CD4-positive, CD25-positive, alpha-beta regulatory T cell (primary cell): ENCODE results near the gene MMP14. TPM values are rescaled to one million over a fixed set of nuclear protein-coding genes. Genes with fewer than 3 reads are reported as not detected.
A peak's percentile ranks its signal among the peaks of the same experiment; 100 is the strongest.

ENCODE experiments used
- ATAC-seq, 2 donors: fragments of 150-1000 bp; cut with Tn5 transposase; one replicate each; pipeline ENCODE4 v1.10.0; 2021; ENCODE audit warnings: low read depth in 2 of 2, moderate number of reproducible peaks in 2 of 2, moderate library complexity in 1 of 2
- DNase-seq, 3 donors: peaks; one replicate each; pipeline versions ENCODE4 v3.0.0 to v3.0.0-alpha.2; 2012 to 2022; ENCODE audit warnings: mixed read lengths in 1 of 3
- H3K27ac ChIP-seq: one replicate; pipeline ENCODE4 v1.7.0; 2013; ENCODE audit warnings: mild to moderate bottlenecking, low read length; ENCODE audit not compliant: insufficient read depth, poor library complexity, severe bottlenecking
- H3K27me3 ChIP-seq: one replicate; pipeline ENCODE4 v1.7.0; 2013; ENCODE audit warnings: low read length; ENCODE audit not compliant: control insufficient read depth, insufficient read depth
- H3K36me3 ChIP-seq: one replicate; pipeline ENCODE4 v1.7.0; 2013; ENCODE audit warnings: mild to moderate bottlenecking, low read length, moderate library complexity; ENCODE audit not compliant: control insufficient read depth, insufficient read depth
- H3K4me1 ChIP-seq: 2 replicates; pipeline ENCODE4 v1.7.0; 2013; ENCODE audit warnings: mild to moderate bottlenecking, low read length; ENCODE audit not compliant: insufficient read depth, control insufficient read depth, poor library complexity, severe bottlenecking
- H3K4me3 ChIP-seq: one replicate; pipeline ENCODE4 v1.7.0; 2013; ENCODE audit warnings: low read depth, mild to moderate bottlenecking, low read length, moderate library complexity
- H3K9me3 ChIP-seq, 2 experiments: 1 replicate in 1 of 2; 2 replicates in 1 of 2; pipeline ENCODE4 v1.7.0; 2013; ENCODE audit warnings: low read length in 2 of 2, mild to moderate bottlenecking in 1 of 2, moderate library complexity in 1 of 2; ENCODE audit not compliant: control insufficient read depth in 2 of 2
- H3K27ac Mint-ChIP-seq, 3 donors: one replicate each; pipeline ENCODE4 v1.8.0; 2020 to 2022; ENCODE audit warnings: mild to moderate bottlenecking in 3 of 3, mixed read lengths in 3 of 3, moderate library complexity in 2 of 3
- H3K27me3 Mint-ChIP-seq: one replicate; pipeline ENCODE4 v1.8.0; 2022; ENCODE audit warnings: mild to moderate bottlenecking, mixed read lengths
- H3K36me3 Mint-ChIP-seq: one replicate; pipeline ENCODE4 v1.8.0; 2020; ENCODE audit warnings: mixed read lengths
- H3K4me1 Mint-ChIP-seq, 4 donors: one replicate each; pipeline ENCODE4 v1.8.0; 2020 to 2022; ENCODE audit warnings: mixed read lengths in 4 of 4, mild to moderate bottlenecking in 1 of 4
- H3K4me3 Mint-ChIP-seq, 4 donors: one replicate each; pipeline ENCODE4 v1.8.0; 2020 to 2022; ENCODE audit warnings: mild to moderate bottlenecking in 4 of 4, mixed read lengths in 4 of 4, moderate library complexity in 3 of 4
- H3K9me3 Mint-ChIP-seq, 7 donors: one replicate each; pipeline ENCODE4 v1.8.0; 2020 to 2022; ENCODE audit warnings: mixed read lengths in 7 of 7, mild to moderate bottlenecking in 3 of 7, moderate library complexity in 2 of 7
- polyA plus RNA-seq, 4 donors: library from polyadenylated mRNA; unstranded; fragments of 300-500 nt; fragmentation: Illumina TruSeq; gene quantifications; one replicate each; pipeline ENCODE4 v1.2.3, GENCODE V29; 2021
- total RNA-seq: library from RNA; stranded (reverse); gene quantifications from one replicate; pipeline ENCODE4 v1.2.3, GENCODE V29; 2022

MMP14 gene
- total and polyA plus RNA-seq, 5 donors from 2014 or later = 1.0 TPM; not detected in 4

GRCh38 chr14:22872033-22872832 lies 35.8 kb downstream of the MMP14 start:
- Mint-ChIP-seq H3K9me3 (peaks cover 0 to 3% (median 0%) of the 10 kb centered on the region in 7 donors), H3K27ac (peak overlapping the region; percentile 90 to 99 (median 95)), H3K36me3 (peaks cover 14% of the 10 kb centered on the region), H3K4me3 (peak overlapping the region; percentile 91 to 99 (median 96)), H3K4me1 (peaks cover 11 to 54% (median 20%) of the 10 kb centered on the region in 4 donors), H3K27me3 (peaks cover 4% of the 10 kb centered on the region)
- ATAC-seq (peak; percentile 18 to 25), DNase-seq (peak; percentile 64 to 75 (median 67))
- Histone ChIP-seq H3K36me3 (peaks cover 39% of the 10 kb centered on the region), H3K27me3 (no peaks in the 10 kb centered on the region), H3K4me3 (peak overlapping the region; percentile 80), H3K4me1 (peaks cover 48% of the 10 kb centered on the region), H3K27ac (peak overlapping the region; percentile 96), H3K9me3 (no peaks in the 10 kb centered on the region)

GRCh38 chr14:22872833-22873520 lies 36.6 kb downstream of the MMP14 start:
- peaks cover 19% of the 10 kb centered on the region for H3K36me3 Mint-ChIP-seq
- DNase-seq = no peak
- no peaks in the 10 kb centered on the region for H3K27me3 ChIP-seq
- H3K9me3 Mint-ChIP-seq = peaks cover 0 to 3% (median 0%) of the 10 kb centered on the region in 7 donors
- peak overlapping the region; percentile 96 for H3K27ac ChIP-seq
- H3K27me3 Mint-ChIP-seq = peaks cover 4% of the 10 kb centered on the region
- peak overlapping the region; percentile 91 to 98 (median 94) for H3K4me3 Mint-ChIP-seq
- H3K9me3 ChIP-seq = no peaks in the 10 kb centered on the region
- ATAC-seq = no peak
- peaks cover 48% of the 10 kb centered on the region for H3K4me1 ChIP-seq
- peak overlapping the region; percentile 90 to 96 (median 95) for H3K27ac Mint-ChIP-seq
- H3K36me3 ChIP-seq = peaks cover 46% of the 10 kb centered on the region
- H3K4me1 Mint-ChIP-seq = peaks cover 11 to 58% (median 20%) of the 10 kb centered on the region in 4 donors
- H3K4me3 ChIP-seq = peak overlapping the region; percentile 80

- peaks cover 11 to 57% (median 24%) of the 10 kb centered on the region in 4 donors for H3K4me1 Mint-ChIP-seq
- H3K27ac Mint-ChIP-seq = peak overlapping the region in 2 of 3 donors; percentile 60 to 65
- peaks cover 4% of the 10 kb centered on the region for H3K27me3 Mint-ChIP-seq
- Histone ChIP-seq H3K9me3 (no peaks in the 10 kb centered on the region), H3K27me3 (no peaks in the 10 kb centered on the region), H3K4me3 (no peak overlapping the region), H3K4me1 (peaks cover 45% of the 10 kb centered on the region), H3K36me3 (peaks cover 65% of the 10 kb centered on the region), H3K27ac (peak overlapping the region; percentile 23)
- H3K9me3 Mint-ChIP-seq = peaks cover 0 to 3% (median 0%) of the 10 kb centered on the region in 7 donors
- no peak for DNase-seq
- H3K36me3 Mint-ChIP-seq = peaks cover 35% of the 10 kb centered on the region
- peak overlapping the region in 3 of 4 donors; percentile 35 to 82 (median 78) for H3K4me3 Mint-ChIP-seq
- no peak for ATAC-seq
Measured at GRCh38 chr14:22875003-22875747, 38.8 kb downstream of the MMP14 start.

GRCh38 chr14:22875748-22876319 lies 39.4 kb downstream of the MMP14 start:
- peaks cover 38% of the 10 kb centered on the region for H3K4me1 ChIP-seq
- ATAC-seq (no peak), DNase-seq (no peak)
- H3K4me3 Mint-ChIP-seq = peak overlapping the region in 2 of 4 donors; percentile 59 to 82
- peaks cover under 1% of the 10 kb centered on the region for H3K27me3 Mint-ChIP-seq
- H3K27ac ChIP-seq = no peak overlapping the region
- no peaks in the 10 kb centered on the region for H3K27me3 ChIP-seq
- peaks cover 65% of the 10 kb centered on the region for H3K36me3 ChIP-seq
- no peaks in the 10 kb centered on the region for H3K9me3 ChIP-seq
- peaks cover 0 to 1% (median 0%) of the 10 kb centered on the region in 7 donors for H3K9me3 Mint-ChIP-seq
- H3K4me3 ChIP-seq = no peak overlapping the region
- peak overlapping the region in 1 of 3 donors; percentile 42 for H3K27ac Mint-ChIP-seq
- peaks cover 35% of the 10 kb centered on the region for H3K36me3 Mint-ChIP-seq
- peaks cover 8 to 51% (median 18%) of the 10 kb centered on the region in 4 donors for H3K4me1 Mint-ChIP-seq

DNA sequence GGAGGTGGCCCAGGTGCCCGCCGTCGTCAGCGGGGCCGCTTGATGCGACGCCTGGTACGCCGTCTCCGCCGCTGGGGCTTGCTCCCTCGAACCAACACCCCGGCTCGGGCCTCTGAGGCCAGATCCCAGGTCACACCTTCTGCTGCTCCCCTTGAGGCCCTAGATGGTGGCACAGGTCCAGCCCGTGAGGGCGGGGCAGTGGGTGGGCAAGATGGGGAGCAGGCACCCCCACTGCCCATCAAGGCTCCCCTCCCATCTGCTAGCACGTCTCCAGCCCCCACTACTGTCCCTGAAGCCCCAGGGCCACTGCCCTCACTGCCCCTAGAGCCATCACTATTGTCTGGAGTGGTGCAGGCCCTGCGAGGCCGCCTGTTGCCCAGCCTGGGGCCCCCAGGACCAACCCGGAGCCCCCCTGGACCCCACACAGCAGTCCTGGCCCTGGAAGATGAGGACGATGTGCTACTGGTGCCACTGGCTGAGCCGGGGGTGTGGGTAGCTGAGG lies 40.7 kb downstream of the MMP14 start:
- no peaks in the 10 kb centered on the region for H3K27me3 ChIP-seq
- Mint-ChIP-seq H3K36me3 (peaks cover 35% of the 10 kb centered on the region), H3K27ac (no peak overlapping the region), H3K27me3 (no peaks in the 10 kb centered on the region), H3K4me1 (peaks cover 6 to 50% (median 18%) of the 10 kb centered on the region in 4 donors), H3K9me3 (no peaks in the 10 kb centered on the region), H3K4me3 (no peak overlapping the region)
- H3K4me1 ChIP-seq = peaks cover 30% of the 10 kb centered on the region
- peaks cover 65% of the 10 kb centered on the region for H3K36me3 ChIP-seq
- ATAC-seq (no peak), DNase-seq (no peak)
- H3K9me3 ChIP-seq = no peaks in the 10 kb centered on the region
- H3K4me3 ChIP-seq = no peak overlapping the region
- peak overlapping the region; percentile 10 for H3K27ac ChIP-seq

GRCh38 chr14:22878271-22879246 lies 42.2 kb downstream of the MMP14 start:
- Histone ChIP-seq H3K4me1 (peaks cover 20% of the 10 kb centered on the region), H3K27ac (no peak overlapping the region), H3K9me3 (no peaks in the 10 kb centered on the region), H3K4me3 (no peak overlapping the region), H3K27me3 (no peaks in the 10 kb centered on the region), H3K36me3 (peaks cover 61% of the 10 kb centered on the region)
- ATAC-seq (no peak), DNase-seq (no peak)
- Mint-ChIP-seq H3K36me3 (peaks cover 29% of the 10 kb centered on the region), H3K4me1 (peaks cover 0 to 48% (median 14%) of the 10 kb centered on the region in 4 donors), H3K9me3 (no peaks in the 10 kb centered on the region), H3K27me3 (no peaks in the 10 kb centered on the region), H3K4me3 (peak overlapping the region in 1 of 4 donors; percentile 35), H3K27ac (peak overlapping the region in 2 of 3 donors; percentile 65 to 84)
